Stimulated activated CD4-positive, alpha-beta T cell treated with anti-CD3 and anti-CD28 coated beads, Interleukin-1b, Interleukin-23, amount 100 ng/mL, for 24 hours (primary cell): ENCODE data around the gene C5orf52.
"Not testable (repeated sequence)": the region's sequence is repeated elsewhere in the genome, so short reads cannot be mapped to it uniquely, and the experiment has no call there.

ENCODE experiments used
- DNase-seq, 4 experiments: peaks; one replicate each; pipeline ENCODE4 v3.0.0-alpha.2; 2020; ENCODE audit warnings: low read depth in 4 of 4, low spot score in 1 of 4

The C5orf52 gene

GRCh38 chr5:157721159-157721558, 49.8 kb downstream of the C5orf52 start:
- no peak for DNase-seq

GRCh38 chr5:157722895-157723294, 51.6 kb downstream of the C5orf52 start:
- not testable (repeated sequence) for DNase-seq

DNA sequence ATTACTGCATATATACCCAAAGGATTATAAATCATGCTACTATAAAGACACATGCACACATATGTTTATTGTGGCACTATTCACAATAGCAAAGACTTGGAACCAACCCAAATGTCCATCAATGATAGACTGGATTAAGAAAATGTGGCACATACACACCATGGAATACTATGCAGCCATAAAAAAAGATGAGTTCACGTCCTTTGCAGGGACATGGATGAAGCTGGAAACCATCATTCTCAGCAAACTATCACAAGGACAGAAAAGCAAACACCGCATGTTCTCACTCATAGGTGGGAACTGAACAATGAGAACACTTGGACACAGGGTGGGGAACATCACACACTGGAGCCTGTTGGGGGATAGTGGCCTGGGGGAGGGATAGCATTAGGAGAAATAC, 55.3 kb downstream of the C5orf52 start:
- not testable (repeated sequence) for DNase-seq

- not testable (repeated sequence) for DNase-seq
These were observed 56.5 kb downstream of the C5orf52 start for GRCh38 chr5:157727858-157728257.
